H1 (cell line): ENCODE results near the gene CEP68. TPM values are rescaled to one million over a fixed set of nuclear protein-coding genes. Genes with fewer than 3 reads are reported as not detected.

ENCODE experiments used
- CTCF ChIA-PET: fragments of 300-600 bp; sonication (Branson Sonifier 250); formaldehyde crosslinking; loops from one replicate; lab custom pipeline; 2021; ENCODE audit not compliant: partially characterized antibody; lab: Charles Lee
- POLR2A ChIA-PET: fragments of 300-600 bp; sonication (Branson Sonifier 250); formaldehyde crosslinking; loops from one replicate; lab custom pipeline; 2021; ENCODE audit warnings: inconsistent platforms; ENCODE audit not compliant: partially characterized antibody; lab: Charles Lee
- DNase-seq, 2 experiments: peaks; one replicate each; pipeline versions ENCODE4 v3.0.0 to v3.0.0-alpha.2; 2010 to 2022; ENCODE audit warnings: low spot score in 2 of 2, low read depth in 1 of 2, mixed read lengths in 1 of 2
- FAIRE-seq: peaks from 2 replicates; lab custom pipeline; 2011; peaks lifted over from hg19 to GRCh38; lab: Jason Lieb, UNC
- H2AFZ ChIP-seq: 2 replicates; pipeline ENCODE4 v1.8.1; 2012; ENCODE audit warnings: low read length, inconsistent platforms
- H2AK5ac ChIP-seq: 2 replicates; pipeline ENCODE4 v1.6.1; 2013; ENCODE audit warnings: low read depth, low read length
- H2BK120ac ChIP-seq: replicated peaks from 2 replicates; pipeline ENCODE3; 2013; ENCODE audit warnings: low read depth, low read length, inconsistent platforms
- H2BK12ac ChIP-seq: 2 replicates; pipeline ENCODE4 v1.6.1; 2013; ENCODE audit warnings: low read depth, low read length
- H2BK15ac ChIP-seq: 2 replicates; pipeline ENCODE4 v1.6.1; 2013; ENCODE audit warnings: low read length
- H2BK20ac ChIP-seq: 2 replicates; pipeline ENCODE4 v1.6.1; 2013; ENCODE audit warnings: low read length
- H2BK5ac ChIP-seq: 2 replicates; pipeline ENCODE4 v1.6.1; 2013; ENCODE audit warnings: low read depth, low read length
- H3K14ac ChIP-seq: 2 replicates; pipeline ENCODE4 v1.6.1; 2013; ENCODE audit warnings: inconsistent platforms; ENCODE audit not compliant: insufficient read length
- H3K18ac ChIP-seq: 2 replicates; pipeline ENCODE4 v1.6.1; 2013; ENCODE audit warnings: low read length; ENCODE audit errors: extremely low read depth
- H3K23ac ChIP-seq: 2 replicates; pipeline ENCODE4 v1.6.1; 2013; ENCODE audit warnings: inconsistent platforms; ENCODE audit not compliant: insufficient read length
- H3K23me2 ChIP-seq: 2 replicates; pipeline ENCODE4 v1.6.1; 2013; ENCODE audit warnings: low read depth, low read length
- H3K27ac ChIP-seq: 2 replicates; pipeline ENCODE4 v1.6.1; 2011; ENCODE audit warnings: low read depth, low read length, inconsistent platforms
- H3K27me3 ChIP-seq, 4 experiments: replicated peaks in 1 of 4; 1 replicate in 1 of 4; 2 replicates in 3 of 4; pipeline versions ENCODE4 v1.6.1 to v1.8.1; 2011 to 2013; ENCODE audit warnings: low read length in 3 of 4, mild to moderate bottlenecking in 3 of 4, inconsistent platforms in 2 of 4, mixed read lengths in 2 of 4, moderate library complexity in 1 of 4; ENCODE audit not compliant: control insufficient read depth in 3 of 4, insufficient read depth in 3 of 4; ENCODE audit errors: extremely low read depth in 1 of 4
- H3K36me3 ChIP-seq, 4 experiments: 2 replicates each; pipeline versions ENCODE4 v1.6.1 to v1.8.1; 2011 to 2013; ENCODE audit warnings: mild to moderate bottlenecking in 4 of 4, low read length in 3 of 4, moderate library complexity in 2 of 4, control low read depth in 1 of 4, inconsistent platforms in 1 of 4; ENCODE audit not compliant: insufficient read depth in 4 of 4, control insufficient read depth in 2 of 4
- H3K4ac ChIP-seq: replicated peaks from 2 replicates; pipeline ENCODE3; 2013; ENCODE audit warnings: low read length, low read depth, mixed read lengths, inconsistent platforms; ENCODE audit not compliant: insufficient read length
- H3K4me1 ChIP-seq, 4 experiments: replicated peaks in 1 of 4; 1 replicate in 1 of 4; 2 replicates in 3 of 4; pipeline versions ENCODE4 v1.6.1 to v1.8.1; 2011 to 2013; ENCODE audit warnings: low read length in 3 of 4, inconsistent platforms in 2 of 4, mixed read lengths in 1 of 4; ENCODE audit not compliant: insufficient read depth in 4 of 4, control insufficient read depth in 3 of 4
- H3K4me2 ChIP-seq, 2 experiments: 2 replicates each; pipeline versions ENCODE4 v1.6.1 to v1.8.1; 2011 to 2013; ENCODE audit warnings: low read depth in 2 of 2, low read length in 2 of 2, control low read depth in 1 of 2, inconsistent platforms in 1 of 2, mild to moderate bottlenecking in 1 of 2; ENCODE audit not compliant: insufficient read depth in 1 of 2
- H3K4me3 ChIP-seq, 4 experiments: fragments of 200-600, 300-600 bp in 1 of 4; sonication (generic), shearing (Covaris generic), sonication (Bioruptor Twin) in 1 of 4; 2 replicates each; pipeline versions ENCODE4 v1.5.1 to v1.8.1; 2011 to 2016; ENCODE audit warnings: low read length in 4 of 4, low read depth in 3 of 4, control low read depth in 2 of 4, inconsistent platforms in 2 of 4, mild to moderate bottlenecking in 2 of 4, mixed read lengths in 1 of 4, moderate library complexity in 1 of 4; ENCODE audit not compliant: insufficient read depth in 2 of 4; ENCODE audit errors: extremely low read depth in 1 of 4
- H3K56ac ChIP-seq: replicated peaks from 2 replicates; pipeline ENCODE3; 2013; ENCODE audit warnings: low read depth, mild to moderate bottlenecking, mixed read lengths, low read length, inconsistent platforms; ENCODE audit not compliant: insufficient read length
- H3K79me1 ChIP-seq: 2 replicates; pipeline ENCODE4 v1.6.1; 2013; ENCODE audit warnings: low read depth, low read length, control low read depth
- H3K79me2 ChIP-seq, 2 experiments: 2 replicates each; pipeline versions ENCODE4 v1.6.1 to v1.8.1; 2012 to 2013; ENCODE audit warnings: low read length in 2 of 2, mild to moderate bottlenecking in 2 of 2, inconsistent platforms in 1 of 2; ENCODE audit not compliant: insufficient read depth in 2 of 2, control insufficient read depth in 1 of 2
- H3K9ac ChIP-seq, 4 experiments: replicated peaks in 1 of 4; 1 replicate in 1 of 4; 2 replicates in 3 of 4; pipeline versions ENCODE4 v1.6.1 to v1.8.1; 2011 to 2013; ENCODE audit warnings: low read depth in 3 of 4, low read length in 3 of 4, control low read depth in 2 of 4, mild to moderate bottlenecking in 2 of 4, moderate library complexity in 2 of 4, inconsistent platforms in 1 of 4; ENCODE audit errors: extremely low read depth in 1 of 4
- H3K9me3 ChIP-seq, 2 experiments: 2 replicates each; pipeline versions ENCODE4 v1.6.1 to v1.8.1; 2012 to 2013; ENCODE audit warnings: mild to moderate bottlenecking in 2 of 2, moderate library complexity in 2 of 2, control low read depth in 1 of 2, inconsistent platforms in 1 of 2, low read depth in 1 of 2, low read length in 1 of 2, mixed read lengths in 1 of 2; ENCODE audit not compliant: insufficient read depth in 2 of 2
- H4K20me1 ChIP-seq, 2 experiments: replicated peaks in 1 of 2; 2 replicates each; pipeline versions ENCODE3 to v1.8.1; 2011 to 2013; ENCODE audit warnings: inconsistent platforms in 2 of 2, low read length in 2 of 2, mild to moderate bottlenecking in 1 of 2; ENCODE audit not compliant: insufficient read depth in 2 of 2, control insufficient read depth in 1 of 2
- H4K5ac ChIP-seq: 2 replicates; pipeline ENCODE4 v1.6.1; 2013; ENCODE audit warnings: low read length, low read depth, mixed read lengths, inconsistent platforms; ENCODE audit not compliant: insufficient read length
- H4K8ac ChIP-seq: 2 replicates; pipeline ENCODE4 v1.8.0; 2013; ENCODE audit warnings: mild to moderate bottlenecking, moderate library complexity, low read length, inconsistent platforms; ENCODE audit not compliant: insufficient read depth; ENCODE audit errors: extremely low read depth
- H4K91ac ChIP-seq: replicated peaks from 2 replicates; pipeline ENCODE3; 2013; ENCODE audit warnings: low read length, mixed read lengths, inconsistent platforms; ENCODE audit not compliant: insufficient read length
- ATF2 ChIP-seq: IDR thresholded peaks from 2 replicates; pipeline ENCODE4 v1.6.1; 2012; ENCODE audit warnings: low read length, inconsistent platforms
- GTF2F1 ChIP-seq: IDR thresholded peaks from 2 replicates; pipeline ENCODE4 v1.6.1; 2012; ENCODE audit warnings: low read depth, low read length, improper control_type of control experiment, borderline replicate concordance
- MAFK ChIP-seq: IDR thresholded peaks from 2 replicates; pipeline ENCODE4 v1.6.1; 2012; ENCODE audit warnings: low read depth, mild to moderate bottlenecking, improper control_type of control experiment, low read length
- NANOG ChIP-seq: IDR thresholded peaks from 2 replicates; pipeline ENCODE4 v1.6.1; 2011; ENCODE audit warnings: low read length, low read depth, mild to moderate bottlenecking, inconsistent platforms; ENCODE audit not compliant: insufficient read depth, poor library complexity, severe bottlenecking
- PHF8 ChIP-seq: fragments of 200-600 bp; sonication (generic); conservative IDR thresholded peaks from 2 replicates; pipeline ENCODE4 v1.7.1; 2012; ENCODE audit warnings: low read depth, mild to moderate bottlenecking, inconsistent platforms, low read length, moderate library complexity
- RAD21 ChIP-seq, 2 experiments: IDR thresholded peaks in 1 of 2; conservative IDR thresholded peaks in 1 of 2; 2 replicates each; pipeline ENCODE4 v1.6.1; 2011; ENCODE audit warnings: low read depth in 2 of 2, low read length in 2 of 2, improper control_type of control experiment in 1 of 2, inconsistent platforms in 1 of 2, mild to moderate bottlenecking in 1 of 2, moderate library complexity in 1 of 2
- SIN3A ChIP-seq, 2 experiments: IDR thresholded peaks in 1 of 2; conservative IDR thresholded peaks in 1 of 2; 2 replicates each; pipeline ENCODE4 v1.6.1; 2011 to 2012; ENCODE audit warnings: low read length in 2 of 2, improper control_type of control experiment in 1 of 2, low read depth in 1 of 2, mild to moderate bottlenecking in 1 of 2
- SIX5 ChIP-seq: IDR thresholded peaks from 2 replicates; pipeline ENCODE4 v1.6.1; 2011; ENCODE audit warnings: mild to moderate bottlenecking, low read depth, low read length
- SP4 ChIP-seq: IDR thresholded peaks from 2 replicates; pipeline ENCODE4 v1.6.1; 2012; ENCODE audit warnings: low read length, inconsistent platforms
- SRF ChIP-seq: IDR thresholded peaks from 2 replicates; pipeline ENCODE4 v1.6.1; 2011; ENCODE audit warnings: mild to moderate bottlenecking, low read depth, low read length, moderate library complexity
- YY1 ChIP-seq: IDR thresholded peaks from 2 replicates; pipeline ENCODE4 v1.6.1; 2011; ENCODE audit warnings: low read depth, mild to moderate bottlenecking, low read length
- ZNF274 ChIP-seq: IDR thresholded peaks from 2 replicates; pipeline ENCODE4 v1.7.0; 2012; ENCODE audit warnings: low read length, borderline replicate concordance; ENCODE audit errors: extremely low read depth
- WGBS, 2 experiments: shearing (Covaris generic) in 1 of 2; methylation state at CpG; one replicate each; pipeline versions ENCODE4 v1.1.6 to v1.1.7; 2013 to 2015; ENCODE audit warnings: low lambda C conversion rate in 2 of 2, mixed read lengths in 2 of 2, inconsistent platforms in 1 of 2, low coverage in 1 of 2, missing lambda C conversion rate in 1 of 2; ENCODE audit not compliant: insufficient replicate concordance in 2 of 2, insufficient coverage in 1 of 2, insufficient read length in 1 of 2; ENCODE audit errors: extremely low coverage in 1 of 2, missing lambda C conversion rate in 1 of 2; 5-methylcytosine and 5-hydroxymethylcytosine counted together
- polyA plus RNA-seq, 7 experiments: library from polyadenylated mRNA; depleted of rRNA in 3 of 7; stranded (reverse) in 5 of 7; unstranded in 2 of 7; fragments of >200 nt in 5 of 7; fragments of 200-250 nt in 2 of 7; gene quantifications; 1 replicate in 5 of 7; 2 replicates in 1 of 7; 4 replicates in 1 of 7; pipeline versions ENCODE4 v1.2.1 to v1.2.3, GENCODE V29; 2011 to 2013; ENCODE audit warnings: missing spikeins in 2 of 7, mixed read lengths in 2 of 7
- total RNA-seq: library from RNA; stranded (reverse); fragmentation: NEBNext Ultra II Directional; extraction: Animal tissue kit (Norgen Biotek cat#: 25700); gene quantifications from 2 replicates; pipeline ENCODE4 v1.2.1, GENCODE V29; 2021

CEP68 gene
- total and polyA plus RNA-seq, 2 of the 8 experiments (the other 6 are each of a cell fraction or from before 2014, with no cell fraction given) = 23.2 to 24.7 TPM

DNA sequence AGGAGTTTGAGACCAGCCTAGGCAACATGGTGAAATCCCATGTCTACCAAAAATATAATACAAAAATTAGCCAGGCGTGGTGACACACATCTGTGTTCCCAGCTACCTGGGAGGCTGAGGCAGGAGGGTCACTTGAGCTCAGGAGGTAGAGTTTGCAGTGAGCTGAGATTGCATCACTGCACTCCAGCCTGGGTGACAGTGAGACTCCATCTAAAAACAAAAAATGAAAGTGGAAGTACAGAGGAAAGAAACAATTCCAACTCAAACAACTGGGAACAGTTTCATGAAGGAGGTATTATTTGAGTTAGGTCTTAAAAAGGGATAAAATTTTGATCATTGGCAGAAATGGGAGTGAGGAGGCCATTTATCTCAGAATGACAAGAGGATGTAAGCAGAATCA, 80.0 kb downstream of the CEP68 start:
- no peak overlapping the region for H3K56ac ChIP-seq
- 100% methylated on average over 1 of the region's 1 CpG; no CpG with 5 or more reads in 1 of the 2 experiments for WGBS, 2 experiments
- no peak for FAIRE-seq
- TF ChIP-seq RAD21 (IDR thresholded peaks at IDR 0.05 in 1 of 2, conservative IDR thresholded peaks at IDR 0.05 in 1 of 2; ENCODE audit: low read depth in 2 of 2, low read length in 2 of 2) = no peak
- no peak for TF ChIP-seq SIN3A (conservative IDR thresholded peaks at IDR 0.05 in 1 of 2, IDR thresholded peaks at IDR 0.05 in 1 of 2; ENCODE audit: low read depth in 1 of 2, low read length in 2 of 2)
- TF ChIP-seq NANOG = no peak
- TF ChIP-seq ZNF274 = no peak
- no peak for TF ChIP-seq SRF
- no peak for TF ChIP-seq GTF2F1
- no peak for TF ChIP-seq SP4
- TF ChIP-seq PHF8 = no peak
- TF ChIP-seq YY1 = no peak
- TF ChIP-seq SIX5 = no peak
- no peak for TF ChIP-seq MAFK
- no peak for TF ChIP-seq ATF2

More for the DNA sequence above, 80.0 kb downstream of the CEP68 start:
- Histone ChIP-seq H2BK12ac (no peak overlapping the region), H3K18ac (no peak overlapping the region), H3K4me1 (no peaks in the 10 kb centered on the region), H2AK5ac (no peak overlapping the region), H2BK5ac (no peak overlapping the region), H2BK15ac (no peak overlapping the region), H3K9me3 (no peaks in the 10 kb centered on the region), H3K14ac (no peak overlapping the region), H3K79me1 (no peaks in the 10 kb centered on the region), H4K5ac (no peak overlapping the region), H3K4ac (no peak overlapping the region), H4K8ac (no peak overlapping the region), H3K9ac (no peak overlapping the region), H3K27ac (no peak overlapping the region), H3K79me2 (no peaks in the 10 kb centered on the region), H3K36me3 (no peaks in the 10 kb centered on the region), H3K4me2 (no peak overlapping the region), H2BK120ac (no peak overlapping the region), H4K20me1 (no peaks in the 10 kb centered on the region), H3K23ac (no peak overlapping the region), H4K91ac (no peak overlapping the region), H2BK20ac (no peak overlapping the region), H3K23me2 (no peaks in the 10 kb centered on the region), H3K4me3 (no peak overlapping the region), H2AFZ (no peak overlapping the region), H3K27me3 (no peaks in the 10 kb centered on the region)
- ChIA-PET CTCF (interaction anchor here (1.0 to 1.7 kb wide), 2 partner anchors 34 to 65 kb away, joined by 3 to 4 read pairs; no protein-coding TSS in a partner anchor), POLR2A (interaction anchor here (1.1 to 1.3 kb wide), 2 partner anchors 11 to 28 kb away, joined by 3 to 4 read pairs; no protein-coding TSS in a partner anchor)
- DNase-seq = no peak
